ENCODE results near the gene VPS13C.

- TF ChIP-seq, protein P1, sequence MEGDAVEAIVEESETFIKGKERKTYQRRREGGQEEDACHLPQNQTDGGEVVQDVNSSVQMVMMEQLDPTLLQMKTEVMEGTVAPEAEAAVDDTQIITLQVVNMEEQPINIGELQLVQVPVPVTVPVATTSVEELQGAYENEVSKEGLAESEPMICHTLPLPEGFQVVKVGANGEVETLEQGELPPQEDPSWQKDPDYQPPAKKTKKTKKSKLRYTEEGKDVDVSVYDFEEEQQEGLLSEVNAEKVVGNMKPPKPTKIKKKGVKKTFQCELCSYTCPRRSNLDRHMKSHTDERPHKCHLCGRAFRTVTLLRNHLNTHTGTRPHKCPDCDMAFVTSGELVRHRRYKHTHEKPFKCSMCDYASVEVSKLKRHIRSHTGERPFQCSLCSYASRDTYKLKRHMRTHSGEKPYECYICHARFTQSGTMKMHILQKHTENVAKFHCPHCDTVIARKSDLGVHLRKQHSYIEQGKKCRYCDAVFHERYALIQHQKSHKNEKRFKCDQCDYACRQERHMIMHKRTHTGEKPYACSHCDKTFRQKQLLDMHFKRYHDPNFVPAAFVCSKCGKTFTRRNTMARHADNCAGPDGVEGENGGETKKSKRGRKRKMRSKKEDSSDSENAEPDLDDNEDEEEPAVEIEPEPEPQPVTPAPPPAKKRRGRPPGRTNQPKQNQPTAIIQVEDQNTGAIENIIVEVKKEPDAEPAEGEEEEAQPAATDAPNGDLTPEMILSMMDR (IDR thresholded peaks at IDR 0.05), result no peak
- TF ChIP-seq ZFX (IDR thresholded peaks at IDR 0.05; ENCODE audit: borderline replicate concordance), result no peak
Observed at GRCh38 chr15:61936528-61937195, 123.6 kb downstream of the VPS13C start.

Data from 22Rv1 (cell line).